Activated B cell treated with CpG ODN at 0.5 μM for 24 hours (primary cell): Measurements from ENCODE around the gene JPH3. TPM values are rescaled to one million over a fixed set of nuclear protein-coding genes. Genes with fewer than 3 reads are reported as not detected.

ENCODE experiments used
- ATAC-seq: fragments of 200-7000 bp; cut with Tn5 transposase; one replicate; pipeline ENCODE4 v1.10.0; 2021; ENCODE audit warnings: low read depth, mild to moderate bottlenecking, moderate library complexity
- CTCF ChIA-PET: fragments of 350-600 bp; sonication (Branson Sonifier 250); formaldehyde crosslinking; loops from one replicate; lab custom pipeline; 2021; ENCODE audit warnings: antibody characterized with exemption; lab: Charles Lee
- POLR2A ChIA-PET: fragments of 350-600 bp; sonication (Branson Sonifier 250); formaldehyde crosslinking; loops from one replicate; lab custom pipeline; 2021; ENCODE audit warnings: antibody characterized with exemption; lab: Charles Lee
- DNase-seq: peaks from one replicate; pipeline ENCODE4 v3.0.0; 2022
- H3K27ac Mint-ChIP-seq: one replicate; pipeline ENCODE4 v1.8.0; 2020; ENCODE audit warnings: mixed read lengths
- H3K27me3 Mint-ChIP-seq: one replicate; pipeline ENCODE4 v1.8.0; 2021; ENCODE audit warnings: mixed read lengths
- H3K36me3 Mint-ChIP-seq: one replicate; pipeline ENCODE4 v1.8.0; 2021; ENCODE audit warnings: low read depth, mixed read lengths
- H3K4me1 Mint-ChIP-seq: one replicate; pipeline ENCODE4 v1.8.0; 2021; ENCODE audit warnings: mixed read lengths
- H3K4me3 Mint-ChIP-seq: one replicate; pipeline ENCODE4 v1.8.0; 2020; ENCODE audit warnings: mild to moderate bottlenecking, mixed read lengths
- H3K9me3 Mint-ChIP-seq: one replicate; pipeline ENCODE4 v1.8.0; 2020; ENCODE audit warnings: mixed read lengths
- CTCF ChIP-seq: fragments of 200-600 bp; IDR thresholded peaks from one replicate; pipeline ENCODE4 v1.8.0; 2022; ENCODE audit warnings: antibody characterized with exemption, mild to moderate bottlenecking
- intact Hi-C: fragments of 100-400 bp; cut with micrococcal nuclease; formaldehyde crosslinking; loops from one replicate; pipeline ENCODE4 v1.15.1; 2024
- total RNA-seq: library from RNA; stranded (reverse); gene quantifications from 2 replicates; pipeline ENCODE4 v1.2.3, GENCODE V29; 2022

The JPH3 gene
- total RNA-seq, 1 donor from 2014 or later: not detected

- Mint-ChIP-seq H3K36me3 (no peaks in the 10 kb centered on the region), H3K27ac (no peak overlapping the region), H3K4me3 (no peak overlapping the region), H3K27me3 (peaks cover 20% of the 10 kb centered on the region), H3K9me3 (peaks cover 6% of the 10 kb centered on the region), H3K4me1 (peaks cover 1% of the 10 kb centered on the region)
- DNase-seq: no peak
- intact Hi-C loops: no loop called here
- ChIA-PET POLR2A (no interaction called here), CTCF (interaction anchor here (2.5 kb wide), 1 partner anchor 10 kb away, joined by 12 read pairs; no protein-coding TSS in a partner anchor)
- TF ChIP-seq CTCF: no peak
- no peak for ATAC-seq
Measured at GRCh38 chr16:87626401-87626800, 24.1 kb downstream of the JPH3 start.

GRCh38 chr16:87626905-87627304 is 24.6 kb downstream of the JPH3 start:
- intact Hi-C loops: no loop called here
- H3K9me3 Mint-ChIP-seq: peaks cover 6% of the 10 kb centered on the region
- H3K4me3 Mint-ChIP-seq: no peak overlapping the region
- TF ChIP-seq CTCF: no peak
- no peaks in the 10 kb centered on the region for H3K36me3 Mint-ChIP-seq
- DNase-seq (no peak), ATAC-seq (no peak)
- CTCF ChIA-PET: interaction anchor here (2.5 kb wide), 1 partner anchor 9 kb away, joined by 12 read pairs; no protein-coding TSS in a partner anchor
- H3K4me1 Mint-ChIP-seq: peaks cover 1% of the 10 kb centered on the region
- POLR2A ChIA-PET: no interaction called here
- no peak overlapping the region for H3K27ac Mint-ChIP-seq
- peaks cover 23% of the 10 kb centered on the region for H3K27me3 Mint-ChIP-seq

- H3K27ac Mint-ChIP-seq: no peak overlapping the region
- POLR2A ChIA-PET: no interaction called here
- TF ChIP-seq CTCF: no peak
- CTCF ChIA-PET: interaction anchor here (2.5 kb wide), 1 partner anchor 8 kb away, joined by 12 read pairs; no protein-coding TSS in a partner anchor
- H3K4me1 Mint-ChIP-seq: peaks cover 1% of the 10 kb centered on the region
- no peaks in the 10 kb centered on the region for H3K36me3 Mint-ChIP-seq
- DNase-seq: no peak
- H3K9me3 Mint-ChIP-seq: peaks cover 6% of the 10 kb centered on the region
- H3K4me3 Mint-ChIP-seq: no peak overlapping the region
- H3K27me3 Mint-ChIP-seq: peaks cover 27% of the 10 kb centered on the region
- intact Hi-C loops: no loop called here
- ATAC-seq: no peak
Measured at GRCh38 chr16:87627542-87628245, 25.4 kb downstream of the JPH3 start.

- ATAC-seq (no peak), DNase-seq (no peak)
- POLR2A ChIA-PET: no interaction called here
- Mint-ChIP-seq H3K4me3 (no peak overlapping the region), H3K9me3 (peaks cover 6% of the 10 kb centered on the region), H3K36me3 (no peaks in the 10 kb centered on the region), H3K4me1 (peaks cover 1% of the 10 kb centered on the region), H3K27me3 (peaks cover 27% of the 10 kb centered on the region), H3K27ac (no peak overlapping the region)
- CTCF ChIA-PET: interaction anchor here (2.5 kb wide), 1 partner anchor 8 kb away, joined by 12 read pairs; no protein-coding TSS in a partner anchor
- intact Hi-C loops: no loop called here
- TF ChIP-seq CTCF: no peak
Measured at GRCh38 chr16:87628246-87628923, 26.1 kb downstream of the JPH3 start.

- no peak overlapping the region for H3K27ac Mint-ChIP-seq
Measured at GRCh38 chr16:87628940-87629339, 26.6 kb downstream of the JPH3 start.

More at GRCh38 chr16:87628940-87629339, 26.6 kb downstream of the JPH3 start:
- POLR2A ChIA-PET: no interaction called here
- CTCF ChIA-PET: no interaction called here
- Mint-ChIP-seq H3K27me3 (peaks cover 27% of the 10 kb centered on the region), H3K9me3 (peaks cover 6% of the 10 kb centered on the region), H3K4me1 (peaks cover 3% of the 10 kb centered on the region), H3K4me3 (no peak overlapping the region), H3K36me3 (no peaks in the 10 kb centered on the region)
- intact Hi-C loops: no loop called here
- no peak for TF ChIP-seq CTCF
- peak; percentile 75 for ATAC-seq
- DNase-seq: no peak
